CD4-positive, alpha-beta T cell treated with Interleukin-10 for 1 hour (primary cell): Measurements from ENCODE around the gene PHF2.

Experiments used
- DNase-seq: peaks from one replicate; pipeline ENCODE4 v3.0.0-alpha.2; 2020

Gene PHF2

DNA sequence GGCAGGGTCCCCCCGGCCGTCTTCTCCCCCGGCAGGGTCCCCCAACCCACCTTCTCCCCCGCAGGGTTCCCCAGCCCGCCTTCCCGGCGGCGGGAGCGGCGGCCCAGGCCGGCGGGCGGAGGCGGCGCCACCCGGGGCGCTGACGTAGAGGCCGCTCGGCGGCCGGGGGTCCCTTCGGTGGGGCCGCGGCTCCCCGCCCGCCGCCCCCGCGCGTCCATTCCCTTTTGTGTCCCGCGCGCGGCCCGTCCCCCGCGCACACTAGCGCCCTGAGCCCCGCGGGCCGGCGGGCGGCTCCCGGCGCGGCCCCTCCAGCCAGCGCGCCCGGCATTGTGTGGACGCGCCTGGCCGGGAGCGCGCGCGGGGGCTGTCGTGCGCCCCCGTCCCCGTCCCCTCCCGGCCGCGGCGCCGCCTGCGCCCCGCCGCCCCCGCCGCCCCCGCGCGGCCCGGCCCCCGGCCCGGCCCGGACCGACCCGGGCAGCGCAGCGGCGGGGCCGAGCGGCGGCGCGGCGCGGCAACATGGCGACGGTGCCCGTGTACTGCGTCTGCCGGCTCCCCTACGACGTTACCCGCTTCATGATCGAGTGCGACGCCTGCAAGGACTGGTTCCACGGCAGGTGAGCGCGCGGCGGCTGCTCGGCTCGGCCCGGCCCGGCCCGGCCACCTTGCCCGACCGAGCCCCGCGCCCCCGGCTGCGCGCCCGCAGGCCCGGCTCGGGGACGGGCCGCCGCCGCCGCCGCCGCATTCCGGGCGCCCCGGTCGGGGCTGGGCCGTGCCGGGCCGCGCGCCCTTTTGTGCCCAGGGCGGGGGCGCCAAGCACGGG is at the start of gene PHF2:
Gene PHF2 (plus strand): TSS at position 327 of the 820 bp plus-strand sequence. CDS start 190 bp downstream, at position 517.
- peak; percentile 47 for DNase-seq

DNA sequence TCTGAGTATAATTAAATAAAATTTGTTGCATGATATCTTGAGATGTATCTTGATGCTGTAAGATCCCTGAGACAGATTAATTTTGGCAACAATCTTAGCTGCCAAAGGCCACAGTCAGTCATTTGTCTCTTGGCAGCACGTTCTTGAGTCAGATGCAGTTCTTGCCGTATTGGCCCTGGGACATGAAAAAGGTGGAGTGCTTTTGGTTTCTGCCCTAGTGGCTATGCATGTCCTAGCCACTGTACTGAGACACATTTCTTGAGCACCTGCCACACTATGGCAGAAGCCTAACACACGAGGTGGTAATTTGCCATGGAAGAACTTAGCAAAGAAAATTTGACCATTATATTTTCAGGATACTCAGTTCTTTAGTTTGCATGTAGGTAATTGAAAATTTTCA is 45.0 kb upstream of the PHF2 start:
- no peak for DNase-seq

DNA sequence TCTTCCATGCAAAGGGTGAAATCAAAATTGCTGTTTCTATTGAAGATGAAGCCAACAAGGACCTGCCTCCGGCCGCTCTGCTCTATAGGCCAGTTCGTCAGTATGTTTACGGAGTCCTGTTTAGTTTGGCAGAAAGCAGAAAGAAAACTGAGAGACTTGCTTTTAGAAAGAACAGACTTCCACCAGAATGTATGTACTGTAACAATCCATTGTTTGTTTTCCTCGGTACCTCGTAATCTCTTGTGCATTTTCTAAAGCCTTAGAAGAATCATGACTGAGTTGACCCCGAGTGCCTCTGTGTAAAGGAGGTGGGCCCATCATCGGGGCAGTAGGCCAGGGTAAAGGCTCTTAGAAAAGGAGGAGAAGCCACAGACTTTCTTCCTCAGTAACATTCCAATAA is 44.2 kb upstream of the PHF2 start:
- DNase-seq: no peak

DNA sequence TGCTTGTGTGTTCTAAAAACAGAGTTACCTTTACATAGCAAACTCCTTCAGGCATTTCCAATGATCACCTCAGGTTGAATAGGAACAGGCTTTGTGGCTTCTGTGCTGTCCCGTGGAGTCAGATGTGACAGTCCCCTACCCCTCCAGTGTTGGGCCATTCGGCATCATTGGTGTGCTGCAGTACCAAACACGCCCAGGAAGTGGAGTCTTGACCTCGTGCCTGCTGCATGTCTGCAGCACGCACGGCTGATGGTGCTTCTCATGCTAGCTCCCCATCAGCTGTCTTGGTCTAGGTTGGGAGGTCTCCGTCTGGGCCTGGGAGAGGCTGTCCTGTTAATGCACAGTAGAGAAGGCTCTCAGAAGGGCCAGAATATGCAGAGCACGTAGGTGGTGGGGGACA is 42.5 kb upstream of the PHF2 start:
- DNase-seq: no peak

DNA sequence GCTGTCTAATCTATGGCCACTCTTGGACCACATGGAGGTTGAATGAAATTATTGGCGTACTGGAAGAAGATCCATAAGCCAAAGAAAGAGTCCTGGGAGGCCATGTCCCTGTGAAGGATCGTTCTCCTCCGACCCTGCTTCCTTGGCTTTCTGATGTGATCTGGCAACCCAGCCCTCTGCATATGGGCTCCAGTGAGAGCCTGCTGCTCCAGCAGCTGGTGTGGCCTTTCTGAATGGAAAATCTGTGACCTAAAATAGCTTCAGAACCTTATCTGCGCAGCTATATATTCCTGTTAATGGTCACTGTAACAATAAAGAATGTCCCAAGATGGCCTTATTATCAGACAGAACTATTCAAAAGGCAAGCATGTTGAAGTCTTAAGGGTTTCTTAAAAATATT is 40.2 kb upstream of the PHF2 start:
- DNase-seq: no peak

DNA sequence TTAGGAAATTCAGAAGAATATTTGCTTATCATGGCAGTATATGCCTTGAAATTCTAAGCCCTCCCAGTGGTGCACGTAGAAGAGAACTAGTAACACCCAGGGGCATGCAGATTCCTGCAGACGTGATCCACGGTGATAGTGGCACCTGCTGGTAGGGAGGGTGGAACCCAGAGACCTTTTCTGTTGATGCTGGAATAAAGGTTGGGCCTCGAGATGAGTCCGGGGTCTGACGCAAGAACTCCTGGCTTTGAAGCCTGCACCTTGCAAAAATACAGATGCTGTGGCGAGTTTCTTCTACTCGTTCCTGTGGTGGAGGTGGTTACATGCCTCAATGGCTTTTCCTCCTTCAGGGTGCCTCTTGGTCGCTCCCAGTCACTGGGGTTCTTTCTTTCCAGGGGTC is 39.5 kb upstream of the PHF2 start:
- DNase-seq: no peak

DNA sequence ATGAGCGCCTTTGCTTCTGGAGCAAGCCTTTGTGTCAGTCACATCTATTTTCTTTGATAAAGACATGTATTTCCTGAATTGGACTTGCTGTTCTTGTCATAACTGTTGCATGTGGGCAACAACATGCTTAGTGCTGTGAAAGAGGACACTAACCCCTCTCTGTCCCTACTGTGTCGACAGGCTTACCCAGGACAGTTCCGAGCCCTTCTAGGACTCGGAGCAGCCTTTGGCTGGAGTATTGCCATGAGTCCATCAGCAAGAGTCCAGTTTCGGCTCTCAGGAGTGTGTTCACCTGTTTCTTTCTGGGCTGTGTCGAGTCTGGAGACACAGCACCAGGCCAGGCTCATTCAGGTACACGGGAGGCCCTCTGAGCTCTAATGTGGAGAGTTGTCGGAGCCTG is 36.1 kb upstream of the PHF2 start:
- no peak for DNase-seq

DNA sequence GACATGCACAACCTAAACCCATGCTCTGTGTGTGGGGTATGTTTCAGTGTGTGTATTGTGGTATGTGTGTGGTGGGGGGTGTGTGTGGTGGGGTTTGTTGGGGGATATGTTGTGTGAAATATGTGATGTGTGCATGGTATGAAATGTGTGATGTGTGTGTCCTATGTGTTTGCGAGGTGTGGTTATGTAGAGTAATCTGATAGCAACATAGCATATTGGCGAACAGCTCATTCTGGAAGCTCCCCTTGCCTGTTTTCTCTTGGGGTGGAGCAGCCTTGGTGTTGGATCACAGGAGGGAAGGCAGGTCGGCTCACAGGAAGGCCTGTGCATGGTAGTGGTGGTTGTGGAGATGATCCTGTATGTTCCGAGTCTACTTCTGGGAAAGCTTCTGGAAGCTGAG is 35.4 kb upstream of the PHF2 start:
- no peak for DNase-seq

DNA sequence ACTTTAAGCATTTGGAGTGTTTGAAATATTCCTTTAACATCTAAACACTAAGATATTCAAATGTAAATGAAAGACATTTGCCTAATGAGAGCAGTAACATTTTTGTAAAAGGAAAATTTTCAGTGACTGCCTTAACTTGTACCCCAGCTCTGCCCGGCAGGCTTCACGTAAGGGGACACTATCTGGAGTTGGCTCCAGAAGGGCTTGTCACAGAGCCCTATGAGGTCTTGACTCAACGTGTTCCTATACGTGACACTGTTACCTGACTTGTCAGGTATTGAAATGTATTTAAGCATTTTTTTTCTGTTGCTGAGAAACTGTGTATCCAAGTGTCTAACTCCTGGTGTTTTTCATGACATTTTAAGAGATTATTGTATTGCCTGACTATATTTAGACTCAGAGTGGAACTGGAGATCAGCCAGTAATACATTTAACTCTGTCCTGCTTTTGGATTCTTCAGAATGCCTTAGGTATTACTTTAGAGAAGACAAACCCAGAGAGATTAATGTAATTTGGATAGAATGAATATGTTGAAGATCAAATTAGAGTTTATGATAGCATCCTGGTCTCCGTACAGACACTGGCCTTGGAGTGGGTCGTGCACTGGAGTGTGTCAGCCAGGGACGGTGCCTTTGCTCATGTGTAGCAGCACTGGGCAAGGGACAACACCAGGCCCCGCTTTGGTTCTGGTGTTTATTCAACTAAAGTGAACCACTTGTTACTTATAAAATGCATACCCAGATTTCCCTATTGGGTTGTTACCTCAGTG is 34.6 kb upstream of the PHF2 start:
- no peak for DNase-seq

DNA sequence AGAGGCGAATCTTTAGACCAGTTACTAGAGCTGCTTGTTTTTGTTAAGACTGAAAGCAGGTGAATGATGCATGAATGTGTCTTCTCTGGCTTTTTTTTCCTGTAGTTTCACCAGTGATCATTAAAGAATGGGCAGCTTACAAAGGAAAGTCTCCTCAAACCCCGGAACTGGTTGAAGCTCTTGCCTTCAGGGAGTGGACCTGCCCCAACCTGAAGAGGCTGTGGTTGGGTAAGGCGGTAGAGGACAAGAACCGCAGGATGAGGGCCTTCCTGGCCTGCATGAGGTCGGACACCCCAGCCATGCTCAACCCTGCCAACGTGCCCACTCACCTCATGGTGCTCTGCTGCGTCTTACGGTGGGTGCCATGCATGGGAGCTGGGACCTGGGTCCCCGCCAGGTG is 33.3 kb upstream of the PHF2 start:
- no peak for DNase-seq

DNA sequence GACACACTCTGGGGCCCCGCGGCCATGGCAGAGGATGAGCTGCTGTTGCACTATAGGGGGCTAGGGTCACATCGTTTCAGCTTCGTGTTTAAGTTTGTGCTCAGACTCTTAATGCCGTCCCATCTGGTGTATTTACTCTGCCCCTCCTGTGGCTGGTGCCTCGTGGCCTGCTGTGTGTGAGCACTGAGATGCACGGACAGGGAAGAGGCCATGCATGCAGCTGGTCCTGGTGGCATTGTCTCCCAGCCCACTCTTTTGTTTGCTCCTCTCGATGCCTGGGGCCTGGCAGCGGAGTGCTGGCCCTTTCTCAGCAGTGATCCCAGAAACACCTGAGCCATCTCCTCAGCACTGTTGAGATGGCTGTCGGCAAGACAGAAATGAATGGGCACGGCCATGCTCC is 30.0 kb upstream of the PHF2 start:
- no peak for DNase-seq

DNA sequence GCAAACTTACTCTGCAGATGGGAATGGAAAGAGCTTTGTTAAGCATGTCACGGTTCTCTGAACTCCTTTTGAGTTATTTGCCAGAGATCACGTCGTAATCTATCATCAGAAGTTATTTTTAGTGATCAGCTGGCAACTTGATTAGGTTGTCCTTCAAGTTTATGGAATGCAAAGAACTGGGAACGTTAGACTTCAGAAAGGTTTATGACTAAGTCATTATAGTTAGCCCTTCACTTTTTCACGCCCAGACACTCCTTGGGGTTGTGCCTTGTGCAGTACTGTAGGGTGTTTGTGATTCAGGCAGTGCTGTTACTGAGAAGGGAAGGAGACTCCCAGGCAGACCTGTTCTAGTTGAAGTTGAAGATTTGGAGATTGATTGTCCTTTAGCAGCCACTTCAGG is 26.8 kb upstream of the PHF2 start:
- DNase-seq: no peak

DNA sequence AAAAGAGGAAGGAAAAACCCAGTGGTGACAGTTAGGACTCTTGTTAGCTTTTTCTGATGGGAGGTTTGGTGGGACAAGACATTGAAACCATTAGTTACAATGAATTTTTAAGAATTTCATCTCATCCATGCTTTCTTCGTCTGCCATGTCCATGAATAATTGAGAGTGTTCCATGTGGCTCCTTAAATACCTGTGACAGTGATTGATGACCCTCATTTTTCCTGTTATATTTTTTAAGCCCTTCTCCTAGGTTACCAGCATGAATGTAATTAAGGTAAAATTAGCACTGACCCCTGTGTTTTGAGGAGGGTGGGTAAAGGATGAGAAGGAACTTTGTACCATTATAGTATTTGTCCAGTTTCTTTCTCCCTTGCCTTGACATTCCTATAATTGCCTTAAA is 23.5 kb upstream of the PHF2 start:
- DNase-seq: no peak

DNA sequence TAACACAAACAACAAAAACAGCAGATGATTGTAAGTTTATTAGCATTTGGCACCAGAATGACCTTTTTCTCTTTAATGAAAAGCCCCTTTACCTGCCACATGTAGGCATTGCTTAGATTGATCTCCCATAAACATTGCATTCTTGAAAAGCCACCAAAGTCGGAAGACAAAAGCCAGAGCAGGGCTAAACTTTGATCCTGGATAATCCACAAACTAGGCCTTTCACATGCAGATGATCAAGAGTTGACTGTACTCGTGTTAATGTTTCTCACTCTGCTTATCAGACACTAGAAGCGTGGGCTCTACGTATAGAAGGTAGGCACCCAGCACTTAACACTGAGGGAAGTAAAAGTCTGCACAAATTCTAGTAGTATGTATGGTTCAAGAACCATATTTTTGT is 21.0 kb upstream of the PHF2 start:
- DNase-seq: no peak

DNA sequence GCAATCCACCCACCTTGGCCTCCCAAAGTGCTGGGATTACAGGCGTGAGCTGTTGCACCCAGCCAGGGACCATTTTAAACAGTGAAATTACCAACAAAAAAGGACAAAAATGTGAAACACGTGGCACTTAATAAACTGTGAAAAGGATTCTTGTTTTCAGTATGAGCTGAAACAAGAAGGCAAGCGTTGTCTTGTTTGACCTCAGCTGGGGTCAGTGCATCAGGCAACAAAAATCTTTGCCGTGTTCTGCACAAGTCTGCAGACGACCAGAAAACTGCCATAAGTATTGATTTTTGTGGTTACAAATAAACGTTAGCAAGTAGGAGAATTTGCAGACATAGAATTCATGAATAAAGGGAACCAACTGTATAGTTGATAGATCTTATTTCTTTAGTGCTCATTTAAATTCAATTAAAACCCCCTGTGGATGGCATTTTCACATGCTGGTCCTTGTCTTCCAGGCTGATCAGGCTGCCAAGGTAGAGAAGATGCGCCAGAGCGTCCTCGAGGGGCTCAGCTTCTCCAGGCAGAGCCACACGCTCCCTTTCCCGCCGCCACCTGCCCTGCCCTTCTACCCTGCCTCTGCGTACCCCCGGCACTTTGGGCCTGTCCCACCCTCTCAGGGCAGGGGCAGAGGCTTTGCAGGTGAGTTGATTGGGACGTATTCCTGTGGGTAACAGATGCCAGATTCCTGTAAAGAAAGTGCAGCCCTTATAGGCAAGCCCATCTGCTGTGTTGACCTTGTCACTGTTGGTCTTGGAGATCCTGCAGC is 18.8 kb upstream of the PHF2 start:
- no peak for DNase-seq

DNA sequence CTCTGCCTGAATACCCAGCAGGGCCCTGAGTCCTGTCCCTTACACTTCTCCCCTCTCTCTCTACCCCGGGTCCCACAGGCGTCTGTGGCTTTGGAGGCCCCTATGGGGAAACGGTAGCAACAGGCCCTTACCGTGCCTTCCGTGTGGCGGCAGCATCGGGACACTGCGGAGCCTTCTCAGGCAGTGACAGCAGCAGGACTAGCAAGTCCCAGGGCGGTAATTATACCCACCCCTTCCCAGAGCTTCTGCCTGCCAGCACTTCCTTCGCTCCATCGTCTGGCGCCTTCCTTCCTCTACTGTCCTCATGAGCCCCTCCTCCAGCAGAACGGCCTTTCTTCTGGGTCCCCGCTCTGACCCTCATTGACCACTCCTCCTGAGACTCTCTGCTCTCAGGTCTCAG is 17.9 kb upstream of the PHF2 start:
- DNase-seq: no peak

DNA sequence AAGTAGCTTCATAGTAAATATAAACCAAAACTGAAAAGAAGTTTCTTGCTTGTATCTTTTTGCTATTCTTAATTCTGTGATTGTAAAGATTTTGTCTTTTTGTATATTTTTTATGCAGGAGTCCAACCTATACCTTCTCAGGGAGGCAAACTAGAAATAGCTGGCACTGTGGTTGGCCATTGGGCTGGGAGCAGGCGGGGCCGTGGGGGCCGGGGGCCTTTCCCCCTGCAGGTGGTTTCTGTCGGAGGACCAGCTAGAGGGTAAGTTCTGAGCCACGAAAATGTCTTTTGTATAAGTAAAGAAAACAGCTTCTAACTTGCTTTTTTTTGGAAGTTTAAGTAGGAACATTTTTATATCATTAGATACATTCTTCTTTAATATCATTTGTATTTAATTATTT is 15.4 kb upstream of the PHF2 start:
- DNase-seq: no peak

DNA sequence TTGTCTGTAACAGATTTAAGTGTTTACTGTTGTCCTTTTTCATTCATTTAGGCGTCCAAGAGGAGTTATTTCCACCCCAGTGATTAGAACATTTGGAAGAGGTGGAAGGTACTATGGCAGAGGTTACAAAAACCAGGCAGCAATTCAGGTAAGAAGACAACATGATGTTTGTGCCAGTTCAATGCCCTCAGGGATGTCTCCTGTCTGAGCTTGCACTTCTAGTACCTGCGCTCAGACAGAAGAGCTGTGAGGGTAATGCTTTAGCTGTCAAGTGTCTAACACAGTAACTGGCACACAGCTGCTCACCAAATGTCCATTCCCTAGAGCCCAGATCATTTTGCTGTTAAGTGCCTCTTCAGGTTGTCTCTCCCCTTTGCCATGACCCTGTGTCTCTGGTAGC is 14.2 kb upstream of the PHF2 start:
- DNase-seq: no peak

DNA sequence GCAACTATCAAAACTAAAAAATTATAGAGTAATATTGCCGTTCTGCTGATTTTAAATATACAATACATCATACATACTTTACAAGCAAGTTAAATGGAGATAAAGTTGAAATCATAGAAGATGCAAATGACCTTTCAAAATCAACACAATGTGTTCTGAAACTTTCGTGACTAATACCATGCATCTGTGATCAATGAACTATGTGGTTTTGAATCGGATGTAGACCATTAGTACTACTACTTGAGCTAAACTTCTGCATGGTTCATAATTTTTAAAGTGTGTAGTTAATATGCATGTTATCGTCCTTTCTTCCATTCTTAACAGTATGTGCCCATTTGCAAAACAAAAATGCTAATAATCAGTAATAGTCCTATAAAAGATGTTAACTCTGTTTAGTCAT is 11.3 kb upstream of the PHF2 start:
- no peak for DNase-seq

DNA sequence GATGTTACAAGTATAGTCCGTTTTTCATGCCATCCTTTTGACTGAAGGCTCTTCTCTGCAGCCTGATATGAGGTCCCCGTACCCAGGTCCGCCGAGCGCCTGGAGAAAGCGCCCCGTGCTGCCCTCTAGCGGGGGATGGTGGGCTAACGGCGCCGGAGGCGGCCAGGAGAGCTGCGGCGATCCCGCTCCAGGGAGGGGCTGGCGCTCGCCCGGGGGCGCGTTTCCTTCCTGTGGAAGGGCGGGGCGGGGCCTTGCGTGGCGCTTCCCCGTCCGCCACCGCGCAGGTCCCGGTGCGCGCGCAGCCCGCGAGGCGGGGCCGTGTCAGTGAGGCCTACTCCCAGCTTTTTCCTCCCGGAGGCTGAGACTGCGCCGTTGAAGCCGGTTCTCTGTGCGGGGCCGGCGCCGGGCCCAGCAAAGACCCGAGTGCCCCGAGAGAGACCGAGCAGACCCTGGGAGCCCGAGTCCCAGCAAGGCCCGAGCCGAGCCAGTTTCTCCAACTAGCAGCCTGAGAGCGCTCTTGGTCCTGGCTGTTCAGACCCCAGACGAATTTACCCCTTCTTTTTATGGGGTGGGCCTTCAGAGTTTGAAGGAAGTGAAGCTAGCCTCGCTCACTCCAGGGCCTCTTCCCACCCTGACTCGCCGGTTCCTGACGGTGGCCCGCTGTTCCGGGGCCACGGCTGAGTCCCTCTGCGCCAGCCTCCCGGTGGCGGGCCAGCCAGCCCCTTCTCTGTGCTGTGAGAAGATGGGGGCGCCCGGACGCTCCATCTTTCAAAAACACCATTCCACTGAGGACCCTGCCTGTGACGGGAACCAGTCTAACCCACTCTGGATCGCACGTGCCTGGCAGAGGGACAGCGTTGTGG is 9.7 kb upstream of the PHF2 start:
- DNase-seq: peak; percentile 98

DNA sequence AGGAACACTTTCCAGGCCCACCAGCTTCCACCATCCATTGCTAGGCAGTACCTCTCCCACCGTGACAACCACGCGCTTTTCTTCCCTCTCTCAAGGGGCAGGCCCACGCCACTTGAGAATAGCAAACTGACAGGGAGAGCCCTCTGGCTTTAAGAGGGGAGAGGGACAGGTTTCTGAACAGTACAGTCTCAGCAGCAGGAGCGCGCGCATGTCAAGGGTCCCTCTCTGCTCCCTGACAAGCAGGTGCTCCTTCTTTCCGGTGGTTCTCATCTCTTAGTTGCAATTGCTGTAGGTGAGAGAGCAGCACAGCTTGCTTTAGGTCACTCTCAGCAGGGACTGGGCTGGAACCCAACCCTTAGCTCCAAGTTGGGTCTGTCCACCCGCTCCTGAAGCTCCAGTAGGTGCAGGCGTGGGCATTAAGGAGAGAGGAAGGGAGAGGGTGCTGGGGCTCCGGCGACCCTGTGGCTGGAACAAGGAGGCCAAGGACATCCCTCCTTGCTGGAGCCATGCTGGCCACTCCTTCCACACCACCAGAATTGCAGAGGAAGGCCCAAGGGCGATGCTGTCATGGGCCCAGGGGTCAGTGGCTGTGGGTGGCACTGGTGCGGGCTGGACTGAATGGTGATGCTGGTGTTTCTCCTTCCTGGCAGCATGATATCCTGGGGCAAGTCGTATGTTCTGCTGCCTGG is 9.0 kb upstream of the PHF2 start:
- no peak for DNase-seq

DNA sequence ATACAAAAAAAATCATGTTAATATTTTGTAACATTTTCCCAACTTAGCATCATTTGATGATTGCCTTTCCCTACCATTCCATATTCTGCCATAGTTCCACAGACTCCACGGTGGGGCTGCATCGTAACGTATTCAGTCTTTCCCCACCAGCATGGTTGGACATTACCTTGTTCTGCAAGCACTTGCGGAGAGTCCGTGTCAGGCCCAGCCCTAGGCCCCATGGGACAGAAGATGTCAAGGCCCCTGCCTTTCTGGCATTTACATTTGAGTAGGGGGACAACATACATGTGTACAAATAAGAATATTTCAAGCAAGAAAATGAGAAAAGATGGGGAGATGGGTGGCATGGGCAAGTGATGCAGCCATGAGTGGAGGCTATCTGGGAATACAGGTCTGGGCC is 8.2 kb upstream of the PHF2 start:
- DNase-seq: no peak
